GM18505 (cell line): ENCODE measurements around the gene ZNF256.

ENCODE experiments used
- ATAC-seq: cut with Tn5 transposase; IDR thresholded peaks from one replicate; pipeline ENCODE4 v1.9.1; 2021; ENCODE audit not compliant: unreplicated experiment
- POLR2A ChIP-seq: IDR thresholded peaks from 4 replicates; pipeline ENCODE4 v1.6.1; 2011; ENCODE audit warnings: borderline replicate concordance; ENCODE audit not compliant: insufficient read depth, insufficient read length; ENCODE audit errors: extremely low read depth

The ZNF256 gene

GRCh38 chr19:57947419-57948134 is at the start of gene ZNF256:
Gene ZNF256 (minus strand): TSS chr19:57947706. CDS start chr19:57947474, 232 bp downstream.
- peak; percentile 66 for TF ChIP-seq POLR2A
- ATAC-seq, result peak; percentile 88

GRCh38 chr19:57992841-57993240 is 45.3 kb upstream of the ZNF256 start:
- TF ChIP-seq POLR2A, result no peak
- no peak for ATAC-seq

GRCh38 chr19:57978586-57979289 is 31.2 kb upstream of the ZNF256 start:
- no peak for ATAC-seq
- no peak for TF ChIP-seq POLR2A

GRCh38 chr19:57974434-57974833 is 26.9 kb upstream of the ZNF256 start, which contains the start of gene C19orf18:
Gene C19orf18 (minus strand): TSS chr19:57974534. CDS start chr19:57974432, 102 bp downstream.
- no peak for ATAC-seq
- no peak for TF ChIP-seq POLR2A

GRCh38 chr19:57964761-57965160 is 17.3 kb upstream of the ZNF256 start:
- no peak for ATAC-seq
- TF ChIP-seq POLR2A, result no peak

- no peak for TF ChIP-seq POLR2A
- ATAC-seq, result no peak
Measured at GRCh38 chr19:57961785-57962184, 14.3 kb upstream of the ZNF256 start.

GRCh38 chr19:57954996-57955395 is 7.5 kb upstream of the ZNF256 start:
- no peak for TF ChIP-seq POLR2A
- ATAC-seq, result no peak

- ATAC-seq, result no peak
- no peak for TF ChIP-seq POLR2A
Measured at GRCh38 chr19:57949702-57950101, 2.2 kb upstream of the ZNF256 start.

GRCh38 chr19:57949296-57949695 is 1.8 kb upstream of the ZNF256 start:
- no peak for TF ChIP-seq POLR2A
- ATAC-seq, result no peak

GRCh38 chr19:57947088-57947418 is 453 bp downstream of the ZNF256 start:
- no peak for TF ChIP-seq POLR2A
- ATAC-seq, result no peak

- TF ChIP-seq POLR2A, result no peak
- ATAC-seq, result no peak
Measured at GRCh38 chr19:57946316-57946715, 1.2 kb downstream of the ZNF256 start.

GRCh38 chr19:57941593-57941992 is 5.9 kb downstream of the ZNF256 start:
- no peak for ATAC-seq
- TF ChIP-seq POLR2A, result no peak

- TF ChIP-seq POLR2A, result no peak
- ATAC-seq, result no peak
Measured at GRCh38 chr19:57935731-57936130, 11.8 kb downstream of the ZNF256 start.
